K562 (cell line): ENCODE data around the gene FCGR3A. TPM values are rescaled to one million over a fixed set of nuclear protein-coding genes. Genes with fewer than 3 reads are reported as not detected.
"Not testable (repeated sequence)": the region's sequence is repeated elsewhere in the genome, so short reads cannot be mapped to it uniquely, and the experiment has no call there.

ENCODE experiments used
- ATAC-seq: fragments of 200-7000 bp; cut with Tn5 transposase; 3 replicates; pipeline ENCODE4 v1.9.1; 2020; ENCODE audit warnings: moderate library complexity
- BruUV-seq: library from RNA; stranded (reverse); fragments of 400-500 nt; replicated peaks from 2 replicates; lab custom pipeline; 2021; lab: Mats Ljungman, UMichigan
- CTCF ChIA-PET: fragments of 300-600 bp; formaldehyde crosslinking; extraction: SDS; loops from one replicate; lab custom pipeline; 2021; ENCODE audit warnings: low intra/inter-chr PET ratio; lab: Yijun Ruan, JAX
- POLR2A ChIA-PET: fragments of 300-600, 350-650 bp; sonication (Branson Sonifier 250); formaldehyde crosslinking; extraction: SDS; loops from one replicate; lab custom pipeline; 2021; ENCODE audit warnings: antibody characterized with exemption, inconsistent platforms; lab: Yijun Ruan, JAX
- DNase-seq, 4 experiments: peaks; one replicate each; pipeline versions ENCODE4 v3.0.0 to v3.0.0-alpha.2; 2011 to 2018; ENCODE audit warnings: low spot score in 3 of 4, mixed read lengths in 3 of 4; ENCODE audit errors: extremely low read depth in 1 of 4
- FAIRE-seq: peaks from 2 replicates; lab custom pipeline; 2011; peaks lifted over from hg19 to GRCh38; lab: Jason Lieb, UNC
- H2AFZ ChIP-seq: 2 replicates; pipeline ENCODE4 v1.6.0; 2011; ENCODE audit warnings: low read depth, low read length, control low read depth, inconsistent platforms
- H3K27ac ChIP-seq: fragments of 200-600 bp; 3 replicates; pipeline ENCODE4 v1.8.0; 2011; ENCODE audit warnings: low read depth, mild to moderate bottlenecking, control low read depth, inconsistent platforms, low read length, moderate library complexity, mixed read lengths; ENCODE audit errors: extremely low read depth
- H3K27me3 ChIP-seq, 2 experiments: fragments of 300-600 bp in 1 of 2; 2 replicates in 1 of 2; 3 replicates in 1 of 2; pipeline versions ENCODE4 v1.6.0 to v1.8.0; 2011; ENCODE audit warnings: inconsistent platforms in 2 of 2, low read length in 2 of 2, mild to moderate bottlenecking in 1 of 2, mixed read lengths in 1 of 2, moderate library complexity in 1 of 2; ENCODE audit not compliant: control insufficient read depth in 2 of 2, insufficient read depth in 2 of 2
- H3K36me3 ChIP-seq: fragments of 300-600 bp; 3 replicates; pipeline ENCODE4 v1.8.0; 2011; ENCODE audit warnings: mild to moderate bottlenecking, low read length, inconsistent platforms; ENCODE audit not compliant: control insufficient read depth, insufficient read depth
- H3K4me1 ChIP-seq, 2 experiments: fragments of 200-600 bp in 1 of 2; replicated peaks in 1 of 2; 2 replicates in 1 of 2; 3 replicates in 1 of 2; pipeline versions ENCODE4 v1.5.1 to v1.8.0; 2011; ENCODE audit warnings: inconsistent platforms in 2 of 2, low read length in 2 of 2, mild to moderate bottlenecking in 1 of 2, mixed read lengths in 1 of 2, moderate library complexity in 1 of 2; ENCODE audit not compliant: control insufficient read depth in 2 of 2, insufficient read depth in 2 of 2
- H3K4me2 ChIP-seq: 2 replicates; pipeline ENCODE4 v1.6.1; 2011; ENCODE audit warnings: low read length, control low read depth, inconsistent platforms, mixed read lengths; ENCODE audit not compliant: insufficient read depth
- H3K4me3 ChIP-seq: fragments of 200-600 bp; sonication (generic), shearing (Covaris generic); 2 replicates; pipeline ENCODE4 v1.5.1; 2016; ENCODE audit warnings: control low read depth, inconsistent platforms
- H3K79me2 ChIP-seq: fragments of 200-600 bp; 3 replicates; pipeline ENCODE4 v1.8.0; 2011; ENCODE audit warnings: low read length, inconsistent platforms; ENCODE audit not compliant: control insufficient read depth, insufficient read depth
- H3K9ac ChIP-seq, 2 experiments: 2 replicates each; pipeline versions ENCODE4 v1.6.0 to v1.6.1; 2011; ENCODE audit warnings: low read depth in 2 of 2, low read length in 2 of 2, control low read depth in 1 of 2, inconsistent platforms in 1 of 2, mild to moderate bottlenecking in 1 of 2, mixed read lengths in 1 of 2; ENCODE audit not compliant: insufficient read depth in 1 of 2
- H3K9me1 ChIP-seq: one replicate; pipeline ENCODE4 v1.6.0; 2011; ENCODE audit warnings: inconsistent platforms, mild to moderate bottlenecking, low read length, moderate library complexity; ENCODE audit not compliant: control insufficient read depth, insufficient read depth
- H3K9me3 ChIP-seq: replicated peaks from 2 replicates; pipeline ENCODE4 v1.5.1; 2011; ENCODE audit warnings: low read depth, low read length, inconsistent platforms; ENCODE audit not compliant: control insufficient read depth, insufficient read depth
- H4K20me1 ChIP-seq: replicated peaks from 2 replicates; pipeline ENCODE4 v1.6.1; 2011; ENCODE audit warnings: low read length, inconsistent platforms, mixed read lengths; ENCODE audit not compliant: control insufficient read depth, insufficient read depth
- WGBS: fragments of 100-300 bp; shearing (Covaris generic); methylation state at CpG from one replicate; pipeline ENCODE4 v1.1.6; 2016; ENCODE audit warnings: low coverage, mixed read lengths; ENCODE audit not compliant: insufficient coverage; ENCODE audit errors: missing lambda C conversion rate; 5-methylcytosine and 5-hydroxymethylcytosine counted together
- in situ Hi-C: fragments of 300-500 bp; cut with MboI; formaldehyde crosslinking; loops from 4 replicates; pipeline ENCODE4 v1.15.0; 2018; ENCODE audit warnings: inconsistent platforms, mixed read lengths
- intact Hi-C: fragments of 100-400 bp; cut with micrococcal nuclease; formaldehyde crosslinking; loops from 2 replicates; pipeline ENCODE4 v1.14.2; 2022
- polyA plus RNA-seq, 8 experiments: library from polyadenylated mRNA; depleted of rRNA in 4 of 8; stranded (reverse) in 5 of 8; unstranded in 3 of 8; fragments of >200 nt; fragmentation: Nextera tagmentation in 2 of 8; fragmentation: Illumina TruSeq in 1 of 8; extraction: Ambion mirVana in 2 of 8; extraction: Trizol in 1 of 8; gene quantifications; 2 replicates each; pipeline versions ENCODE4 v1.2.1 to v1.2.3, GENCODE V29; 2011 to 2014; ENCODE audit warnings: inconsistent platforms in 1 of 8, missing spikeins in 1 of 8
- total RNA-seq, 7 experiments: library from RNA; depleted of rRNA in 6 of 7; stranded (reverse); fragments of >200 nt in 6 of 7; fragmentation: Illumina TruSeq in 2 of 7; extraction: Trizol in 2 of 7; gene quantifications; 2 replicates each; pipeline versions ENCODE4 v1.2.1 to v1.2.3, GENCODE V29; 2011 to 2021; ENCODE audit warnings: low replicate concordance in 1 of 7

The FCGR3A gene
- total and polyA plus RNA-seq, 9 of the 15 experiments (the other 6 are each of a cell fraction or from before 2014, with no cell fraction given): 0.04 to 0.29 (median 0.14) TPM; not detected in 3

- Histone ChIP-seq H2AFZ (peak overlapping the region; percentile 86), H3K9ac (peak overlapping the region in 1 of 2 experiments; percentile 19; a peak in 1 of 4 replicates)
- H3K9me3 ChIP-seq, H3K4me3 ChIP-seq, H3K36me3 ChIP-seq, POLR2A ChIA-PET, BruUV-seq, DNase-seq, H3K4me2 ChIP-seq, H3K79me2 ChIP-seq, CTCF ChIA-PET, intact Hi-C loops, in situ Hi-C loops, H3K4me1 ChIP-seq, H3K27ac ChIP-seq, H3K27me3 ChIP-seq, H3K9me1 ChIP-seq, H4K20me1 ChIP-seq, FAIRE-seq: not testable (repeated sequence)
- WGBS: 64% methylated on average over 6 of the region's 8 CpGs
- ATAC-seq: peak; percentile 22
Observed at GRCh38 chr1:161589365-161589764, 39.7 kb upstream of the FCGR3A start.

- in situ Hi-C loops, H3K36me3 ChIP-seq, H2AFZ ChIP-seq, H4K20me1 ChIP-seq, H3K27ac ChIP-seq, H3K4me3 ChIP-seq, H3K9me3 ChIP-seq, H3K27me3 ChIP-seq, intact Hi-C loops, H3K4me2 ChIP-seq, DNase-seq, POLR2A ChIA-PET, H3K4me1 ChIP-seq, BruUV-seq, H3K79me2 ChIP-seq, FAIRE-seq, H3K9ac ChIP-seq, ATAC-seq, CTCF ChIA-PET, H3K9me1 ChIP-seq: not testable (repeated sequence)
- WGBS: no CpG with 5 or more reads among the region's 6 CpGs
Observed at GRCh38 chr1:161588596-161588995, 39.0 kb upstream of the FCGR3A start.

- H3K9ac ChIP-seq: not testable (repeated sequence)
Observed at GRCh38 chr1:161582882-161583281, 33.3 kb upstream of the FCGR3A start.

GRCh38 chr1:161580879-161581537 is 31.4 kb upstream of the FCGR3A start:
- H3K36me3 ChIP-seq, H3K27ac ChIP-seq, H3K9ac ChIP-seq, H3K79me2 ChIP-seq, CTCF ChIA-PET, H3K4me2 ChIP-seq, H3K27me3 ChIP-seq, H3K9me3 ChIP-seq, DNase-seq, intact Hi-C loops, H3K4me1 ChIP-seq, H4K20me1 ChIP-seq, BruUV-seq, H3K4me3 ChIP-seq, POLR2A ChIA-PET, H3K9me1 ChIP-seq, H2AFZ ChIP-seq, FAIRE-seq, in situ Hi-C loops: not testable (repeated sequence)
- ATAC-seq: peak; percentile 39
- no CpG with 5 or more reads among the region's 4 CpGs for WGBS

More at GRCh38 chr1:161582882-161583281, 33.3 kb upstream of the FCGR3A start:
- BruUV-seq, H3K36me3 ChIP-seq, H4K20me1 ChIP-seq, CTCF ChIA-PET, H3K27ac ChIP-seq, H3K27me3 ChIP-seq, intact Hi-C loops, H3K9me3 ChIP-seq, H3K9me1 ChIP-seq, H3K4me1 ChIP-seq, in situ Hi-C loops, POLR2A ChIA-PET, DNase-seq, H3K4me3 ChIP-seq, H3K4me2 ChIP-seq, H2AFZ ChIP-seq, H3K79me2 ChIP-seq: not testable (repeated sequence)
- ATAC-seq (peak; percentile 32), FAIRE-seq (peak; percentile 15)
- no CpG with 5 or more reads among the region's 4 CpGs for WGBS
